ENCODE data around the gene IFNAR2.

GRCh38 chr21:33187276-33187675 lies 42.5 kb upstream of the IFNAR2 start:
- TF ChIP-seq, protein P1, sequence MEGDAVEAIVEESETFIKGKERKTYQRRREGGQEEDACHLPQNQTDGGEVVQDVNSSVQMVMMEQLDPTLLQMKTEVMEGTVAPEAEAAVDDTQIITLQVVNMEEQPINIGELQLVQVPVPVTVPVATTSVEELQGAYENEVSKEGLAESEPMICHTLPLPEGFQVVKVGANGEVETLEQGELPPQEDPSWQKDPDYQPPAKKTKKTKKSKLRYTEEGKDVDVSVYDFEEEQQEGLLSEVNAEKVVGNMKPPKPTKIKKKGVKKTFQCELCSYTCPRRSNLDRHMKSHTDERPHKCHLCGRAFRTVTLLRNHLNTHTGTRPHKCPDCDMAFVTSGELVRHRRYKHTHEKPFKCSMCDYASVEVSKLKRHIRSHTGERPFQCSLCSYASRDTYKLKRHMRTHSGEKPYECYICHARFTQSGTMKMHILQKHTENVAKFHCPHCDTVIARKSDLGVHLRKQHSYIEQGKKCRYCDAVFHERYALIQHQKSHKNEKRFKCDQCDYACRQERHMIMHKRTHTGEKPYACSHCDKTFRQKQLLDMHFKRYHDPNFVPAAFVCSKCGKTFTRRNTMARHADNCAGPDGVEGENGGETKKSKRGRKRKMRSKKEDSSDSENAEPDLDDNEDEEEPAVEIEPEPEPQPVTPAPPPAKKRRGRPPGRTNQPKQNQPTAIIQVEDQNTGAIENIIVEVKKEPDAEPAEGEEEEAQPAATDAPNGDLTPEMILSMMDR (IDR thresholded peaks at IDR 0.05; ENCODE audit: insufficient read depth, low read depth, low read length) = no peak
- no peak for TF ChIP-seq EZH2 (IDR thresholded peaks at IDR 0.05; ENCODE audit: insufficient read depth, low read length)
